HG02884 (cell line): ENCODE data around the gene MOCS1.

ENCODE experiments used
- ATAC-seq: cut with Tn5 transposase; IDR thresholded peaks from one replicate; pipeline ENCODE4 v1.9.1; 2021; ENCODE audit warnings: mild to moderate bottlenecking, moderate library complexity; ENCODE audit not compliant: unreplicated experiment

The MOCS1 gene

GRCh38 chr6:39905640-39905975 lies 28.7 kb downstream of the MOCS1 start:
- no peak for ATAC-seq

GRCh38 chr6:39904946-39905639 lies 29.2 kb downstream of the MOCS1 start:
- ATAC-seq = no peak

GRCh38 chr6:39903656-39904055 lies 30.6 kb downstream of the MOCS1 start:
- ATAC-seq = no peak

GRCh38 chr6:39902786-39903465 lies 31.3 kb downstream of the MOCS1 start:
- ATAC-seq = no peak

GRCh38 chr6:39902136-39902535 lies 32.1 kb downstream of the MOCS1 start:
- ATAC-seq = no peak

GRCh38 chr6:39901670-39902069 lies 32.6 kb downstream of the MOCS1 start:
- no peak for ATAC-seq

GRCh38 chr6:39901116-39901655 lies 33.1 kb downstream of the MOCS1 start:
- no peak for ATAC-seq

- ATAC-seq = no peak
Observed at GRCh38 chr6:39899554-39900295, 34.5 kb downstream of the MOCS1 start.

GRCh38 chr6:39898625-39899024 lies 35.6 kb downstream of the MOCS1 start:
- ATAC-seq = no peak

- ATAC-seq = no peak
Observed at GRCh38 chr6:39897698-39898097, 36.6 kb downstream of the MOCS1 start.

- no peak for ATAC-seq
Observed at GRCh38 chr6:39896701-39897100, 37.6 kb downstream of the MOCS1 start.

GRCh38 chr6:39893286-39893685 lies 41.0 kb downstream of the MOCS1 start:
- ATAC-seq = no peak

GRCh38 chr6:39892490-39893129 lies 41.7 kb downstream of the MOCS1 start:
- no peak for ATAC-seq

- no peak for ATAC-seq
Observed at GRCh38 chr6:39891976-39892375, 42.3 kb downstream of the MOCS1 start.

- no peak for ATAC-seq
Observed at GRCh38 chr6:39891353-39891752, 42.9 kb downstream of the MOCS1 start.

GRCh38 chr6:39889229-39889628 lies 45.0 kb downstream of the MOCS1 start:
- no peak for ATAC-seq

GRCh38 chr6:39887692-39888450 lies 46.4 kb downstream of the MOCS1 start:
- ATAC-seq = no peak

- no peak for ATAC-seq
Observed at GRCh38 chr6:39886871-39887270, 47.4 kb downstream of the MOCS1 start.

GRCh38 chr6:39885691-39886090 lies 48.6 kb downstream of the MOCS1 start:
- ATAC-seq = no peak

- ATAC-seq = no peak
Observed at GRCh38 chr6:39884696-39885095, 49.6 kb downstream of the MOCS1 start.

- no peak for ATAC-seq
Observed at GRCh38 chr6:39882531-39882899, 51.7 kb downstream of the MOCS1 start.
